Esophagus muscularis mucosa (tissue), 4 donors: ENCODE data around the gene RBM28.

Source experiments
- EP300 ChIP-seq: sonication (generic); formaldehyde crosslinking; IDR thresholded peaks from one replicate; pipeline ENCODE4 v1.6.1; 2017; ENCODE audit warnings: antibody characterized with exemption
- POLR2A ChIP-seq: fragments of 450-650 bp; IDR thresholded peaks from one replicate; pipeline ENCODE4 v1.6.1; 2017; ENCODE audit warnings: antibody characterized with exemption, moderate library complexity, mild to moderate bottlenecking, low read depth
- POLR2AphosphoS5 ChIP-seq, 2 donors: sonication (generic); formaldehyde crosslinking; IDR thresholded peaks; one replicate each; pipeline ENCODE4 v1.6.1; 2017; ENCODE audit warnings: antibody characterized with exemption in 2 of 2
- TF ChIP-seq, protein P1 (sequence below), 3 experiments: fragments of 200-600 bp in 2 of 3; fragments of 450-650 bp in 1 of 3; sonication (generic) in 2 of 3; IDR thresholded peaks; one replicate each; pipeline ENCODE4 v1.5.1; 2017 to 2019; ENCODE audit warnings: antibody characterized with exemption in 3 of 3, mild to moderate bottlenecking in 2 of 3, moderate library complexity in 1 of 3

DNA sequence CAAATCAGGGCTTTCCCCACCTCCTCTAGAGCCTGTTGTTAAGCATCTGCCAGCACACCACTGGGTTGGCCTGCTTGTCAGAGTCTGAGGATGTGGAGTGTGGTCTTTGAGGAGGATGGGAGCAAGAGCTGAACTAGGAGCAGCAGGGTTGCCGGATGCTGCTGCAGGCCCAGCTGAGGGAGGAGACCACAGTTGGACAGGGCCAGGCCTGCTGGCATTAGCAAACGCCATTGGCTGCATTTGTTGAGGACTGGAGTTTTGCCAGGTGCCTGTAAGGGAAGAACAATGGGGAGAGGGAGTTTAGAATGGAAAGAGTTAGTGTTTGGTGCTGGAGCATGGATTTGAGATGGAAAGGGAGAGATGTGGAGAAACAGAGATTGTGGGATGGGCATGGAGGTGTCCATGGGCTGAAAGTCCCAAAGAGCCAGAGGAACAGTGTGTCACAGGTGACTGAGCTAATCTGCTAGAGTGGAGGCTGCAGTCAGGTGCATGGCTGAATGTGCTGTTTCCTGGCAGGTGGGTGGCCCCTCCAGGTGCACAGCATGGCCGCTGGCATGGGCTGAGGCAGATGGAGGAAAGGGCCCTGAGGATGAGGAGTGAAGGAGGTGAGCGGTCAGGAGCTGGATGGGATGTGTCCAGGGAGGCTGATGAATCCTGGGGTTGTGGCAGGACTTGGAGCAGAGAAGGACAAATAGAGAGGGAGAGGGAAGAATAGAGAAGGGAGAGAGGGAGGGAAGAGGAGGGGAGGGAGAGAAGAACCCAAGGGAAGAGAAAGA lies 61.9 kb downstream of the RBM28 start:
- no peak for TF ChIP-seq POLR2A
- TF ChIP-seq, protein P1, sequence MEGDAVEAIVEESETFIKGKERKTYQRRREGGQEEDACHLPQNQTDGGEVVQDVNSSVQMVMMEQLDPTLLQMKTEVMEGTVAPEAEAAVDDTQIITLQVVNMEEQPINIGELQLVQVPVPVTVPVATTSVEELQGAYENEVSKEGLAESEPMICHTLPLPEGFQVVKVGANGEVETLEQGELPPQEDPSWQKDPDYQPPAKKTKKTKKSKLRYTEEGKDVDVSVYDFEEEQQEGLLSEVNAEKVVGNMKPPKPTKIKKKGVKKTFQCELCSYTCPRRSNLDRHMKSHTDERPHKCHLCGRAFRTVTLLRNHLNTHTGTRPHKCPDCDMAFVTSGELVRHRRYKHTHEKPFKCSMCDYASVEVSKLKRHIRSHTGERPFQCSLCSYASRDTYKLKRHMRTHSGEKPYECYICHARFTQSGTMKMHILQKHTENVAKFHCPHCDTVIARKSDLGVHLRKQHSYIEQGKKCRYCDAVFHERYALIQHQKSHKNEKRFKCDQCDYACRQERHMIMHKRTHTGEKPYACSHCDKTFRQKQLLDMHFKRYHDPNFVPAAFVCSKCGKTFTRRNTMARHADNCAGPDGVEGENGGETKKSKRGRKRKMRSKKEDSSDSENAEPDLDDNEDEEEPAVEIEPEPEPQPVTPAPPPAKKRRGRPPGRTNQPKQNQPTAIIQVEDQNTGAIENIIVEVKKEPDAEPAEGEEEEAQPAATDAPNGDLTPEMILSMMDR (IDR thresholded peaks at IDR 0.05): no peak
- TF ChIP-seq POLR2AphosphoS5 (IDR thresholded peaks at IDR 0.05): no peak
- TF ChIP-seq EP300: no peak
